Neutrophil (primary cell): ENCODE measurements around the gene ETS1.
A peak's percentile ranks its signal among the peaks of the same experiment; 100 is the strongest.

ENCODE experiments used
- H3K27ac ChIP-seq: fragments of 200-600 bp; sonication (generic); 2 replicates; pipeline ENCODE4 v1.5.1; 2016; ENCODE audit warnings: mild to moderate bottlenecking, moderate library complexity
- H3K27me3 ChIP-seq: fragments of 200-600 bp; sonication (generic); 2 replicates; pipeline ENCODE4 v1.6.0; 2016; ENCODE audit warnings: mild to moderate bottlenecking
- H3K36me3 ChIP-seq: fragments of 200-600 bp; sonication (generic); 2 replicates; pipeline ENCODE4 v1.5.1; 2017
- H3K4me1 ChIP-seq, 2 experiments: fragments of 200-600 bp in 1 of 2; sonication (generic) in 1 of 2; 1 replicate in 1 of 2; 2 replicates in 1 of 2; pipeline versions ENCODE4 v1.5.1 to v1.6.1; 2013 to 2016; ENCODE audit warnings: low read depth in 1 of 2, low read length in 1 of 2, mild to moderate bottlenecking in 1 of 2, moderate library complexity in 1 of 2; ENCODE audit not compliant: control insufficient read depth in 1 of 2, insufficient read depth in 1 of 2
- H3K4me3 ChIP-seq, 2 experiments: fragments of 200-600 bp in 1 of 2; sonication (generic) in 1 of 2; 1 replicate in 1 of 2; 2 replicates in 1 of 2; pipeline ENCODE4 v1.5.1; 2013 to 2016; ENCODE audit warnings: low read depth in 1 of 2, low read length in 1 of 2, mild to moderate bottlenecking in 1 of 2, moderate library complexity in 1 of 2
- H3K9me3 ChIP-seq: fragments of 200-600 bp; sonication (generic); 2 replicates; pipeline ENCODE4 v1.5.1; 2016
- CTCF ChIP-seq: fragments of 200-600 bp; sonication (generic); IDR thresholded peaks from 2 replicates; pipeline ENCODE4 v1.5.1; 2016; ENCODE audit warnings: antibody characterized with exemption

The ETS1 gene

DNA sequence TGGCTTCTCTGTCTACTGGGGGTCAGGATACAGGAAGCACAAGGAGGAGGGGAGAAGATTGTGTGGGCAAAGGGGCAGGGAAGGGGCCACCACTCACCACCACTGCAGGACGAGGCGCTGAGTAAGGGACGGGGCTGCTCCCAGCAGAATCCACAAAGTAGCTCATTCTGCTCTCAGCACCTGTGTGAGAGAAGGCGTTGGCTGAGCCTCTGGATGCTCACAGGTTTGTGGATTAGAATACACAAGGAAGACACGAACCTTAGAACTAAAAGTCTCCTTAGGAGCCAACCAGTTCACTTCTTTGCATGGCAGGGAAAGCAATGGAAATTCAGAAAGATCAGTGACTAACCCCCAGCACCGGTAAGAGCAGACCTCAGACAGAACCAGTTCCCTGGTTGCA, 14.4 kb downstream of the ETS1 start:
- peak overlapping the region; percentile 32 for H3K27ac ChIP-seq
- no peak overlapping the region for H3K4me3 ChIP-seq
- peaks cover 69 to 78% of the 10 kb centered on the region in 2 experiments for H3K4me1 ChIP-seq
- no peaks in the 10 kb centered on the region for H3K9me3 ChIP-seq
- TF ChIP-seq CTCF, result no peak
- no peaks in the 10 kb centered on the region for H3K27me3 ChIP-seq
- no peaks in the 10 kb centered on the region for H3K36me3 ChIP-seq

- Histone ChIP-seq H3K9me3 (no peaks in the 10 kb centered on the region), H3K36me3 (no peaks in the 10 kb centered on the region), H3K4me1 (peaks cover 69 to 78% of the 10 kb centered on the region in 2 experiments), H3K27me3 (no peaks in the 10 kb centered on the region), H3K27ac (no peak overlapping the region), H3K4me3 (no peak overlapping the region)
- no peak for TF ChIP-seq CTCF
Observed at GRCh38 chr11:128570632-128571031, 16.7 kb downstream of the ETS1 start.

DNA sequence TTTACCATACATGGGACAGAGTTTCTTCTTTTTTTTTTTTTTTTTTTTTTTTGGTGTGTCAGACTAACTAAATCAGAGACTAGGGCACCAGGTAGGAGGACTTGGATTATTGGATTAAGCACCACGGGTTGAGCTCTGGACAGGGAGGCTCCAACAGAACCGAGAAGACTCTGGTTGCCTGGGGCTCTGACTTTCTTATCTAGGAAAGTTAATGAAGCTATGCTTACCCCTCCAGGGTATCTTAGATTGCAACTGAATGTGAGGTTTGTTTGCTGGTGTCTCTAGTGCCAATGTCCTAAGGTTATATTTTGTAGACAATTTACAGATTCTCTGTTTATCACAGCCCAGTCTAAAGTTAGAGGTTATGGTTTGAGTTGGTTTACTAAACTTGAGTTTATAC, 18.1 kb downstream of the ETS1 start:
- no peak overlapping the region for H3K4me3 ChIP-seq
- peaks cover 69 to 78% of the 10 kb centered on the region in 2 experiments for H3K4me1 ChIP-seq
- no peak for TF ChIP-seq CTCF
- H3K9me3 ChIP-seq, result no peaks in the 10 kb centered on the region
- peak overlapping the region; percentile 84 for H3K27ac ChIP-seq
- H3K36me3 ChIP-seq, result no peaks in the 10 kb centered on the region
- H3K27me3 ChIP-seq, result no peaks in the 10 kb centered on the region

GRCh38 chr11:128568166-128568778, 19.1 kb downstream of the ETS1 start:
- H3K36me3 ChIP-seq, result no peaks in the 10 kb centered on the region
- H3K27ac ChIP-seq, result peak overlapping the region; percentile 84
- peaks cover 72 to 78% of the 10 kb centered on the region in 2 experiments for H3K4me1 ChIP-seq
- H3K9me3 ChIP-seq, result no peaks in the 10 kb centered on the region
- no peaks in the 10 kb centered on the region for H3K27me3 ChIP-seq
- no peak overlapping the region for H3K4me3 ChIP-seq
- no peak for TF ChIP-seq CTCF

DNA sequence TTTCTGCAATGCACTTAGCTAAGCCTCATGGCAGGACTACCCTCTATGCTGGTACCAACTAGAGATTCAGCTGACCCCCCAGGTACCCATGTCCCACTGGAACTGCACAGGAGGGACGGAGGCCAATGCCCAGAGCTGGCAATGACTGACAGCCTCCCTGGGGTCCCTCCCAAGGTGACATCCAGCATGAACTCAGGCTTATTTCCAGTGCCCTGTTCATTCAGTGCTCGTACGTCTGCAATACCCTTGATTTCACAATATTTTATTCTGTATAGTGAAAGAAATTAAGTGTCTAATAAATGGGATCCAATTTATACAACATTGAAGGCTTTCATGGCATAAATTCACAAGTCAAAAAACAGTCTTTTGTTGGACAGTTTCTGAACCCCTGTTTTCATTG, 20.2 kb downstream of the ETS1 start:
- H3K4me1 ChIP-seq, result peaks cover 84 to 85% of the 10 kb centered on the region in 2 experiments
- peak overlapping the region; percentile 12 to 35 for H3K4me3 ChIP-seq
- H3K27me3 ChIP-seq, result no peaks in the 10 kb centered on the region
- no peak for TF ChIP-seq CTCF
- H3K27ac ChIP-seq, result peak overlapping the region; percentile 84
- H3K9me3 ChIP-seq, result no peaks in the 10 kb centered on the region
- no peaks in the 10 kb centered on the region for H3K36me3 ChIP-seq

DNA sequence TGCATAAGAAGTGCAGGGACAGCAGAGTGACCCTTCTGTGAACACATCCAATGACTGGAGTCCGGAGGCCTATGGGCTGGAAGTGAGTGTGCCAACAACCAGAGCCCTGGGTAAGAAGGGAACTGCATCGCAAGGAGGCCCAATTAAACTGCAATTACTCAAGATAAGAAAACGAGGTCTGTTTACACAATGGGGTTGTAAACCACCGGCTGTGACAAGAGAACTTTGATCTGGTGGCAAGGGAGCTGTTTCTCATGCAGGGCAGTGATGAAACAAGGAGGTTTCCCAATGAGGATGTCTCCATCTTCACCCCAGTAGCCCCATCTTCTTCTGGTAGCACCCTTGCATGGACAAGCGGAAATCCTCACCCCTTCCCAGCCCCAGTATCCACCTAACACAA, 21.5 kb downstream of the ETS1 start:
- peak overlapping the region; percentile 0 to 35 for H3K4me3 ChIP-seq
- peaks cover 96 to 97% of the 10 kb centered on the region in 2 experiments for H3K4me1 ChIP-seq
- no peaks in the 10 kb centered on the region for H3K36me3 ChIP-seq
- no peaks in the 10 kb centered on the region for H3K9me3 ChIP-seq
- H3K27me3 ChIP-seq, result no peaks in the 10 kb centered on the region
- peak overlapping the region; percentile 84 for H3K27ac ChIP-seq
- no peak for TF ChIP-seq CTCF
